D721Med (cell line): ENCODE results near the gene SLC15A4.
A peak's percentile ranks its signal among the peaks of the same experiment; 100 is the strongest.

Experiments
- DNase-seq: peaks from one replicate; pipeline ENCODE4 v3.0.0; 2011; ENCODE audit warnings: low spot score; ENCODE audit not compliant: insufficient read length
- FAIRE-seq: peaks from 2 replicates; lab custom pipeline; 2011; peaks lifted over from hg19 to GRCh38; lab: Jason Lieb, UNC
- TF ChIP-seq, protein P1 (sequence below): IDR thresholded peaks from 2 replicates; pipeline ENCODE4 v1.5.1; 2012; ENCODE audit warnings: mild to moderate bottlenecking, control low read depth; ENCODE audit not compliant: insufficient read depth; ENCODE audit errors: missing control alignments

SLC15A4 gene

DNA sequence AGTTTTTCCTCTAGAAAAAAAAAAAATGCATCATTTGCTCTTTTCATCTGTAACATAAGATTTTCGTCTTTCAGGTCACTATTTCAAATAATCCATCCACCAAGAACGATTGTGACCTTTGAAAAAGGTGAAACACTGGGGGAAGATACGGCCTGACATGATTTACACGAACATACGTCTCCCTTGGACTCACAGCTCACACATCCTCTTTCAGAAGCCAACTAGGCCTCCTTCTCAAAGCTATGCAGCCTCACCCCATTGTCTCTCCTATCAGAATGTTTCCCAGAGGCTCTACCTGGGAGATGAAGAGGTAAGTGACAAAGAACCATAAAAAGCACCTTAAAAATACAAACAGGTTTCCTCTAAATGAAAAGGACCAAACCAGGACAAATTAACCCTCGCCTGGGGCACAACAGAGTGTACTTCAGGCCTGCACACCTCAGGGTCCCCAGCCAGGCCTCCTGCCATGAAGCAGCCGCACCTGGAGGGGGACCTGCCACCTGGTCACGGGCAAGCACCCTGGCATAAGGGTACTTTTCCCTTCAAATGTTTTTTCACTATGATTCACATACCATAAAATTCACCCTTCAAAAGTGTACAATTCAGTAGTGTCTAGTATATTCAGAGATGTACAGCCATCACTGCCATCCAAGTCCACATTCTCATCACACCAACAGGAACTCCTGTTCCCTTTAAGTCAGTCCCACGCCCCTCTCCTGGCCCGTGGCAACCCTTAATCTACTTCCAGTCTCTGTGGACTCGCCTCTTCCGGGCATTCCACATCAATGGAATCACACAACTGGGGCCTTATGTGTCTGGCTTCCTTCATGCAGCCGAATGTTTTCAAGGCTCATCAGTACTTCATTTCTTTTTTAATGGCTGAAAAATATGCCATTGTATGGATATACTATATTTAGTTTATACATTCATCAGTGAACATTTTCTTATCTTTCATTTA, 5.4 kb downstream of the SLC15A4 start:
- FAIRE-seq: no peak
- DNase-seq: no peak

DNA sequence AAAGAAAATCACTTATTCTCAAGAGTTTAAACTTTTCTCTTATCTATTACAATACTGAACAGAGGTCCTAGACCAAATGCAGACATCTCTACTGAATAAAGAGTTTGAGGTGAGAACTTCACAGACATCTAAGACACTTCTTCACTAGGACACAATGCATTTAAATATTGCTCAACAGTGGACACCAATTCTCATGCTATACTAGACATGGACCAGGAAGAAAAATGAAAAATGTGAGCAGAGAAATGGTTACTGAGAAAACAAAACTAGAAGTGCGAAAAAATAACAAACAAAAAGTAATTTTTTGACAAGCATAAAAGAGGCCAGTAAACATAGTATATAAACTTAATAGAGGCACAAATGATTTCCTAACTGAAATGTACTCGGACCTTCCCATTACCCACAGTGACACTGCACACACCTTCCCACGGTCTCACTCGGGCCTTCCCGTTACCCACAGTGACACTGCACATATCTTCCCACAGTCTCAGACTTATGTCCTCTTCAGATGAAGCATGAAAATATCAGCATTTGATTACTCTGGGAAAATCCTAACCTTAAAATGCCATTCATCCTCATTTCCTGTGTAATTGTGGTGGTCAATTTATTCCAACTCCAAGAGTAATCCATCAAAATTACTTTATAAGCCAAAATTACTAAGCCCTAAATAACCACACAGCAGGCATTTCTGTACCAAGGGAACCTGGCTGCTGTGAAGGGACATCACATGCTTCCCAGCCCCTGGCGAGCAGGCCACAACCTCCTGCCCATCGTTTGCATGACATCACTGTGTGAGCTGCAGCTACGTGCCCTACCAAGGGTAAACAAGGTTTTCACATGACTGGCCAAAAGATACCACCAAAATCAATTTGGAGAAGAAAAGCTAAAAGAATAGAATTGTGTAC, 6.4 kb downstream of the SLC15A4 start:
- TF ChIP-seq, protein P1, sequence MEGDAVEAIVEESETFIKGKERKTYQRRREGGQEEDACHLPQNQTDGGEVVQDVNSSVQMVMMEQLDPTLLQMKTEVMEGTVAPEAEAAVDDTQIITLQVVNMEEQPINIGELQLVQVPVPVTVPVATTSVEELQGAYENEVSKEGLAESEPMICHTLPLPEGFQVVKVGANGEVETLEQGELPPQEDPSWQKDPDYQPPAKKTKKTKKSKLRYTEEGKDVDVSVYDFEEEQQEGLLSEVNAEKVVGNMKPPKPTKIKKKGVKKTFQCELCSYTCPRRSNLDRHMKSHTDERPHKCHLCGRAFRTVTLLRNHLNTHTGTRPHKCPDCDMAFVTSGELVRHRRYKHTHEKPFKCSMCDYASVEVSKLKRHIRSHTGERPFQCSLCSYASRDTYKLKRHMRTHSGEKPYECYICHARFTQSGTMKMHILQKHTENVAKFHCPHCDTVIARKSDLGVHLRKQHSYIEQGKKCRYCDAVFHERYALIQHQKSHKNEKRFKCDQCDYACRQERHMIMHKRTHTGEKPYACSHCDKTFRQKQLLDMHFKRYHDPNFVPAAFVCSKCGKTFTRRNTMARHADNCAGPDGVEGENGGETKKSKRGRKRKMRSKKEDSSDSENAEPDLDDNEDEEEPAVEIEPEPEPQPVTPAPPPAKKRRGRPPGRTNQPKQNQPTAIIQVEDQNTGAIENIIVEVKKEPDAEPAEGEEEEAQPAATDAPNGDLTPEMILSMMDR: no peak
- FAIRE-seq: peak; percentile 6
- no peak for DNase-seq

More for the DNA sequence above, 5.4 kb downstream of the SLC15A4 start:
- TF ChIP-seq, protein P1: no peak

DNA sequence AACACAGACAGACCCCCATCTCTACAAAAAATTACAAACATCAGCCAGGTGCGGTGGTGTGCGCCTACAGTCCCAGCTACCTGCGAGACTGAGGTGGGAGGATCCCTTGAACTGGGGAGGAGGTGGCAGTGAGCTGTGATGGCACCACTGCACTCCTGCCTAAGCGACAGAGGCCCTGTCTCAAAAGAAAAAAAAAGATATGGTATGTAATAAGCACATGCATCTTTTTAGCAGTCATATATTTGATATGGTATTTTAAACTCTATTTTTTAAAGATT, 7.2 kb downstream of the SLC15A4 start:
- no peak for FAIRE-seq
- DNase-seq: no peak
- TF ChIP-seq, protein P1: no peak

GRCh38 chr12:128815779-128816642, 7.7 kb downstream of the SLC15A4 start:
- FAIRE-seq (no peak), DNase-seq (no peak)
- TF ChIP-seq, protein P1: no peak

DNA sequence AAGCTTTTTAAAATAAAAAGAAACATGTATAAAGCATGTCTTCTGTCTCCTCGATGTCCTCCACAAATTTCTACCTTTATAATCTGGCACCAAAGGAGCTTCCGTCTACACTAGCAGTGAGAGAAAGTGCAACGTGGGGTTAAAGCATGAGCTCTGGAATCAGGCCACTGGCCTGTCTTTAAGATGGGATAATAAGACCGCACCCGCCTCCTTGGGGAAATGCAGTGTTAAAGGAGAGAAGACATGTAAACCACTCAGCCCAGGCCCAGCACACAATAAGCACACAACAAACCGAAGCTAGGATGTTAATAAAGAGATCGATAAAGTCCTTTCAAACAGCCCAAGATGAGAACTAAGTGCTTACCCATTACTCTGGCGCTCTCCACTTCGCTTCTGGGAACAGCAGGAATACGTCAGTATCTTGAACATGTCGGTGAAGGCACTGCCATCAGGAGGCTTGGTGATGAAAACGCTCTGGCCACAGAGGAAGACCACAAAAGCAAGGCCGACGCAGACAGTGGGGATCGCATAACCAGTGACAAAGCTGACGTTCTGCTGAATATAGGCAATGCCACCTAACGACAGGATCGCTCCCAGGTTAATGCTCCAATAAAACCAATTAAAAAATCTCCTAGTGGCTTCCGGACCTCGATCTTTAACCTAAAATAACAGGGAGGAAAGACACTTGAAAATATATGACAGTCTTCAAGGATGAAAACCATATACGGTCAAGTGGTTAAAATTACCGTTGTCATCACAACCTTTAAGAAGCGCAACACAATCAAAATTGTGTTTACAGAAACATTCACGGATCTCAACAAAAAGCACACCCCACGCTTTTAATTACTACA, 9.1 kb downstream of the SLC15A4 start:
- TF ChIP-seq, protein P1: no peak
- DNase-seq (no peak), FAIRE-seq (no peak)

- FAIRE-seq (no peak), DNase-seq (no peak)
- TF ChIP-seq, protein P1: no peak
Observed at GRCh38 chr12:128813883-128814282, 9.9 kb downstream of the SLC15A4 start.
